Measurements from ENCODE around the gene ULBP3.
"Not testable (repeated sequence)": the region's sequence is repeated elsewhere in the genome, so short reads cannot be mapped to it uniquely, and the experiment has no call there.

The ULBP3 gene

GRCh38 chr6:150017186-150017521 is 51.8 kb downstream of the ULBP3 start:
- in situ Hi-C loops (cut with MboI; ENCODE audit: low sequenced_read_pairs): not testable (repeated sequence)

DNA sequence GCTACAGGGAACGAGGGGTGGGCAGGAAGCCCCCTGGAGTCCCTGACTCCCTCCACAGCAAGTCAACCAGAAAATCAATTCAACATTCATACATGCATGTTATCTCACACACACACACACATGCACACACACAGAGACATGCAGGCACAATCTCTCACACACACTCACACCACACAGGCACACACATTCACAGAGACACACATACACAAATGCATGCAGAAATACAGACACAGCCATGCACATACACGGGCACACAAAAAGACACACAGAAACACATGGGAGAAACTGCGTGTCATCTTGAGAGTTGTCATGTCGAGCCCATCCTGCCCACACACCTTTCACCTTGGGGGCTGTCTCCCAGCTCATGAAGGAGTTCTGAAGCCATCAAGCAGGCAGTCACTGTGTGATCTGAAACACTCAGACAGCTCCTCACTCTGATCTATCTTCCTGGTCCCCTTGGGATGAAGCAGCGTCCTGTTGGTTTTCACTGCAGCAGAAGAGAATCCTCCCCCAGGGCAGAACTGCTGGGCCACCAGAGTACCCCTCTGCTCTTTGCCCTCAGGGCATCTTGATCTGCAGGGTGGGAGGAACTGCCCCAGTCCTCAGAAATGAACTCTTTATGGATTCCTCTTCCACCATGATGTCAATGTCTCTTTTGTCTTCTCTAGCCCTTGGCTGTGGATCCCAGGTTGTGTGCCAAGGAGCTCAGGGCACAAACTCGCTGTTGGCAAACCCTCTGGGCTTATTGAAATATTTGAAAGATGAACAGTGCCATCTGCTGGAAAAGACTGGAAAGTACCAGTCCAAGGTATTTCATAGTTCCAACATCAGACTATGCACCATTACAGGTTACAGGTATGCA is 52.4 kb downstream of the ULBP3 start:
- in situ Hi-C loops (cut with MboI; ENCODE audit: low sequenced_read_pairs): no loop called here

DNA sequence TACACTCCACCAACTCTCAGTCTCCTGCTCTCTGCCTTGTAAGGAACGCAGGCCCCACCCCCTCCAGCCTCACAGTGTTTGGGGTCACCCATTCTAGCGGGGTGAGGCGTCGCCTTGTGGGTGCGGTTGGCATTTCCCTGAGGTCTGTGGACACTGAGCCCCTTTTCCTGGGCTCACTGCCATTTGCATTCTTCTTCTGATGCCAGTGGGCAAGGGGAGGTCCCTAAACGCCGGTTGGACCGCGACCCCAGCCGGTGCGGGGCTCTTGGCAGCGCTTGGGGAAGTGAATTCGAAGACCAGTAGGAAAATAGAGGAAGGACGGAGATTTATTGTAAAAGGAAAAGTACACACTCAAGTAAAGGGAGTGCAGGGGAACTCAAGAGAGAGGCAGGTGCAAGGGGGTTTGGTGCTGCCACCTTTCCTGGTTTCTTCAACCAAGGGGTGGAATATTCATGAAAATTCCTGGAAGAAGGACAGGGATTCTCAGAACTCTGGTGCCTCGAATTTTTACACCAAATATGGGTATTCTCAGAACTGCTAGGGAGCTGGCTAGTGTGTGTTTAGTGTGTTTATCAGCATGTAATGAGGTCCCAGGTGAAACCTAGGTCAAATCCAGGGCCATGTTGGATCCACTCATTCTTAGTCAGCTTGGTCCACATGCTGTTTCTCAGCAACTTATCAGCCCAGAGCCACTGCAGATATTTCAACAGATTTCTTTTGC is 53.5 kb downstream of the ULBP3 start:
- in situ Hi-C loops (cut with MboI; ENCODE audit: low sequenced_read_pairs): not testable (repeated sequence)

DNA sequence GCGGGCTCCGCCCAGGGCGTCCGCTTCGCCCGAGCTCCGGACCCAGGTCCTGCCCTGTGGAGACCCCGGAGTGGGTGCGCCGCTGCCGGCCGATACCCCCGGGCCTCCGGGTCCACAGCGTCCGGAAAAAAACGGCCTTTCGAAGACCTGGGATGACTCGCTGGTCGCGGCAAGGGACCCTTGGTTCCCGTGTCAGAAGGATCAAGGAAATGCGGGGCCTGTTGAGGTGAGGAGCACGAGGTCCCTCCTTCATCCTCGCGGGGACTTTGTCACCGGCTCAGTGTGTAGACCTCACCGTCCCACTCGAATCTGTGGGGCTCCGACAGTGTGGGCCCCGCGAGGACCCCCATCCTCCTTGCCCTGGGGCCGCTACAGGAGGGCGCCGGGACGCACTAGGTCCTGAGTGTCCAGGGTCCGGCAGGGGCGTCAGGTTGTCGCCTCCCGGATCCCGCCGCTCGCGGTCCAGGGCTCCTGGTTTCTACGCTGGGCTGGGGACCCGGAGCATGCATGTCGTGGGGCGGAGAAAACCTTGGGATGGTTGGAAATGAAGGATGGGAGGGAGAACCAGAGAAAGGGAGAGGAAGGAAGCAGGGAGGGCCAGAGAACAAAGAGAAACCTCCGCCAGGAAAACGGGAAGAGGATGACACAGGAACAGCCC is 54.2 kb downstream of the ULBP3 start:
- in situ Hi-C loops (cut with MboI; ENCODE audit: low sequenced_read_pairs): not testable (repeated sequence)

DNA sequence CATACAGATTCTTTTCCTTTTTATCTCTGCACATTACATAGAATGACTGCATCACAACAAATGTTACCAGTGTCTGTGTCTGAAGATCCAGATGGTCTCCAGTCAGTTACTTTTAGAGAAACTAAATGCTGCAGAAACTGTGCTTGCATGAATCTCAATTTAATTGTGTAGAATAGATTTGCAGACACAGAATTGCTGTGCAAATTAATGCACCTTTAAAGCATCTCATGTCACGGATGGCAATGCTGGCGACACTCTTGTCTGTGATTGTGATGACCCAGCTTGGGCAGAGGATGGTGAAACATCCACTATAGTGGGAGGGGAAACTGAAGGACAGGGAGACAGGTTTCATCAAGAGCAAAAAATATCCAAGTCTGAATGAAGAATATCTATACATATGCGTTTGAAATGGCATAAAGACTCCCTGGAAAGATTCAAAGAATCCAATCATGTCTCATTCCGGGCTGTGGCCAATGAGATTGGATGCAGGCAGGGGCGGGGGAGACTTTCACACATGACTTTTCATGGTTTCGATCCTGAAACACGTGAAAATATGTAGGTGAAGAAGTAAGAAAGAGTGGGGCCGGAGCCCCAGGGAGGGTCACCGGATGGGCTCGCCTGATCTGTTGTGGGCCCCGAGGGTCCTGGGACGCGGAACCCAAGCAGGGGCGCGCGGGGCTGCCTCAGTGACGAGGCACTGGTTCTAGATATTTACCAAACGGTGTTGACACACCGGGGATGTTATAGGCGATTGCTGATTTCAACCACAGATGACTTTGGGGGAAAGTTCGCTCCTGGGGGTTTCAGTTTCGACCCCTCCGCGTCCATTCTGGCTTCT is 54.9 kb downstream of the ULBP3 start:
- in situ Hi-C loops (cut with MboI; ENCODE audit: low sequenced_read_pairs): not testable (repeated sequence)

GRCh38 chr6:150012846-150013784 is 55.8 kb downstream of the ULBP3 start:
- in situ Hi-C loops (cut with MboI; ENCODE audit: low sequenced_read_pairs): not testable (repeated sequence)
